Endothelial cell of umbilical vein (primary cell): ENCODE results near the gene SLCO3A1. TPM values are rescaled to one million over a fixed set of nuclear protein-coding genes. Genes with fewer than 3 reads are reported as not detected.

ENCODE experiments used
- BruUV-seq: library from RNA; stranded (reverse); fragments of 400-500 nt; replicated peaks from 2 replicates; lab custom pipeline; 2021; lab: Mats Ljungman, UMichigan
- CTCF ChIA-PET: fragments of 300-600, 350-600 bp; sonication (Branson Sonifier 250); formaldehyde crosslinking; loops from one replicate; lab custom pipeline; 2021; ENCODE audit warnings: antibody characterized with exemption, inconsistent platforms; lab: Charles Lee
- POLR2A ChIA-PET: fragments of 300-600, 350-600 bp; sonication (Branson Sonifier 250); formaldehyde crosslinking; loops from one replicate; lab custom pipeline; 2021; ENCODE audit warnings: antibody characterized with exemption, inconsistent platforms; lab: Charles Lee
- DNase-seq: peaks from one replicate; pipeline ENCODE4 v3.0.0-alpha.2; 2011; ENCODE audit warnings: low read depth, low spot score
- FAIRE-seq: peaks from 2 replicates; lab custom pipeline; 2011; peaks lifted over from hg19 to GRCh38; lab: Jason Lieb, UNC
- H2AFZ ChIP-seq: 2 replicates; pipeline ENCODE4 v1.6.0; 2012; ENCODE audit warnings: low read depth, low read length, control low read depth, inconsistent platforms
- H3K27ac ChIP-seq: 2 replicates; pipeline ENCODE4 v1.5.1; 2011; ENCODE audit warnings: low read depth, mild to moderate bottlenecking, control low read depth, low read length, moderate library complexity; ENCODE audit not compliant: insufficient read depth
- H3K27me3 ChIP-seq, 2 experiments: 2 replicates each; pipeline versions ENCODE4 v1.6.0 to v1.6.1; 2011; ENCODE audit warnings: low read length in 2 of 2, mixed read lengths in 1 of 2; ENCODE audit not compliant: control insufficient read depth in 2 of 2, insufficient read depth in 2 of 2
- H3K36me3 ChIP-seq, 2 experiments: 2 replicates in 1 of 2; 3 replicates in 1 of 2; pipeline ENCODE4 v1.5.1; 2011; ENCODE audit warnings: low read length in 2 of 2, mild to moderate bottlenecking in 1 of 2, moderate library complexity in 1 of 2; ENCODE audit not compliant: control insufficient read depth in 2 of 2, insufficient read depth in 2 of 2; ENCODE audit errors: extremely low read depth in 1 of 2
- H3K4me1 ChIP-seq: 3 replicates; pipeline ENCODE4 v1.5.1; 2011; ENCODE audit warnings: mild to moderate bottlenecking, low read length; ENCODE audit not compliant: control insufficient read depth, insufficient read depth; ENCODE audit errors: extremely low read depth
- H3K4me2 ChIP-seq: 2 replicates; pipeline ENCODE4 v1.6.1; 2011; ENCODE audit warnings: low read length, control low read depth, mixed read lengths; ENCODE audit not compliant: insufficient read depth
- H3K4me3 ChIP-seq, 3 experiments: fragments of 200-600 bp in 1 of 3; sonication (generic), shearing (Covaris generic) in 1 of 3; replicated peaks in 1 of 3; 2 replicates each; pipeline ENCODE4 v1.5.1; 2011 to 2016; ENCODE audit warnings: control low read depth in 3 of 3, low read length in 3 of 3, mild to moderate bottlenecking in 2 of 3, inconsistent platforms in 1 of 3, low read depth in 1 of 3, moderate library complexity in 1 of 3; ENCODE audit not compliant: insufficient read depth in 1 of 3
- H3K79me2 ChIP-seq: 2 replicates; pipeline ENCODE4 v1.6.0; 2012; ENCODE audit warnings: low read length, inconsistent platforms; ENCODE audit not compliant: control insufficient read depth, insufficient read depth
- H3K9ac ChIP-seq: replicated peaks from 2 replicates; pipeline ENCODE3; 2011; ENCODE audit warnings: low read length, control low read depth; ENCODE audit not compliant: insufficient read depth; ENCODE audit errors: extremely low read depth
- H3K9me1 ChIP-seq: replicated peaks from 3 replicates; pipeline ENCODE4 v1.6.0; 2011; ENCODE audit warnings: mild to moderate bottlenecking, low read length; ENCODE audit not compliant: control insufficient read depth, insufficient read depth; ENCODE audit errors: extremely low read depth
- H3K9me3 ChIP-seq: replicated peaks from 2 replicates; pipeline ENCODE4 v1.5.1; 2012; ENCODE audit warnings: low read length, inconsistent platforms; ENCODE audit not compliant: control insufficient read depth, insufficient read depth
- H4K20me1 ChIP-seq: replicated peaks from 2 replicates; pipeline ENCODE3; 2011; ENCODE audit warnings: mild to moderate bottlenecking, low read length; ENCODE audit not compliant: control insufficient read depth, insufficient read depth; ENCODE audit errors: extremely low read depth
- CTCF ChIP-seq, 2 donors: IDR thresholded peaks; 1 replicate in 1 of 2; 2 replicates in 1 of 2; pipeline ENCODE4 v1.5.1; 2011; ENCODE audit warnings: low read length in 2 of 2, mild to moderate bottlenecking in 2 of 2, moderate library complexity in 2 of 2, control low read depth in 1 of 2, inconsistent platforms in 1 of 2, low read depth in 1 of 2; ENCODE audit not compliant: insufficient read depth in 1 of 2; ENCODE audit errors: extremely low read depth in 1 of 2
- EZH2 ChIP-seq: IDR thresholded peaks from 2 replicates; pipeline ENCODE4 v1.6.1; 2012; ENCODE audit warnings: borderline replicate concordance, low read depth, mild to moderate bottlenecking, moderate library complexity, low read length, inconsistent platforms; ENCODE audit not compliant: severe bottlenecking
- FOS ChIP-seq: IDR thresholded peaks from 2 replicates; pipeline ENCODE4 v1.6.1; 2011; ENCODE audit warnings: mild to moderate bottlenecking, low read length, moderate library complexity, borderline replicate concordance; ENCODE audit not compliant: insufficient read depth
- GATA2 ChIP-seq: IDR thresholded peaks from 2 replicates; pipeline ENCODE4 v1.7.0; 2011; ENCODE audit warnings: low read depth, mild to moderate bottlenecking, moderate library complexity, mixed read lengths, low read length; ENCODE audit not compliant: insufficient read length, insufficient read depth
- JUN ChIP-seq: IDR thresholded peaks from 2 replicates; pipeline ENCODE4 v1.6.1; 2011; ENCODE audit warnings: borderline replicate concordance, low read depth; ENCODE audit not compliant: insufficient read length, insufficient read depth
- MAX ChIP-seq: IDR thresholded peaks from 2 replicates; pipeline ENCODE4 v1.6.1; 2011; ENCODE audit not compliant: insufficient read depth, insufficient read length
- MYC ChIP-seq: IDR thresholded peaks from one replicate; pipeline ENCODE4 v1.6.1; 2011; ENCODE audit warnings: mild to moderate bottlenecking, low read depth, low read length
- POLR2A ChIP-seq: IDR thresholded peaks from 2 replicates; pipeline ENCODE4 v1.6.1; 2012; ENCODE audit warnings: low read depth, mild to moderate bottlenecking, control low read depth, low read length
- POLR2AphosphoS5 ChIP-seq: IDR thresholded peaks from 2 replicates; pipeline ENCODE4 v1.6.1; 2012; ENCODE audit warnings: low read depth, mild to moderate bottlenecking, control low read depth, low read length, moderate library complexity; ENCODE audit not compliant: insufficient read depth
- dilution Hi-C: fragments of 300-500 bp; cut with MboI; formaldehyde crosslinking; loops from one replicate; pipeline ENCODE4 v1.15.0; 2019; ENCODE audit warnings: low sequenced_read_pairs; ENCODE audit not compliant: extremely low pct_ligation_motif_present
- intact Hi-C: fragments of 100-400 bp; cut with micrococcal nuclease; formaldehyde crosslinking; loops from one replicate; pipeline ENCODE4 v1.10.0; 2022
- polyA plus RNA-seq, 4 experiments: library from polyadenylated mRNA; depleted of rRNA in 3 of 4; stranded (reverse) in 3 of 4; unstranded in 1 of 4; fragments of >200 nt; gene quantifications; 2 replicates each; pipeline versions ENCODE4 v1.2.1 to v1.2.3, GENCODE V29; 2011 to 2012; ENCODE audit warnings: missing spikeins in 1 of 4
- total RNA-seq: library from RNA; stranded (reverse); gene quantifications from 2 replicates; pipeline ENCODE4 v1.2.3, GENCODE V29; 2021

SLCO3A1 gene
- total and polyA plus RNA-seq, 2 donors (not counting 3 experiments of a cell fraction or from before 2014, with no cell fraction given) = 0.88 to 0.92 TPM

GRCh38 chr15:92049290-92049989 lies 195.9 kb downstream of the SLCO3A1 start:
- dilution Hi-C loops = no loop called here
- H3K27me3 ChIP-seq = no peaks in the 10 kb centered on the region
- H3K36me3 ChIP-seq = no peaks in the 10 kb centered on the region
- FAIRE-seq = no peak
- H3K4me2 ChIP-seq = no peak overlapping the region
- H3K9me1 ChIP-seq = no peaks in the 10 kb centered on the region
- TF ChIP-seq GATA2 = no peak
- no peak for TF ChIP-seq JUN
- no peak for TF ChIP-seq MAX
- TF ChIP-seq MYC = no peak
- TF ChIP-seq EZH2 = no peak
- TF ChIP-seq CTCF (IDR thresholded peaks at IDR 0.05; ENCODE audit: extremely low read depth in 1 of 2, insufficient read depth in 1 of 2, low read depth in 1 of 2, low read length in 2 of 2) = no peak
- no peak for TF ChIP-seq POLR2AphosphoS5
- TF ChIP-seq POLR2A = no peak
- TF ChIP-seq FOS = no peak
- H2AFZ ChIP-seq = no peak overlapping the region
- no peak for DNase-seq
- intact Hi-C loops = no loop called here
- H3K9ac ChIP-seq = no peak overlapping the region
- BruUV-seq = no TSS peak
- H3K4me1 ChIP-seq = no peaks in the 10 kb centered on the region
- no peaks in the 10 kb centered on the region for H4K20me1 ChIP-seq
- H3K79me2 ChIP-seq = no peaks in the 10 kb centered on the region
- H3K9me3 ChIP-seq = no peaks in the 10 kb centered on the region
- H3K27ac ChIP-seq = no peak overlapping the region
- CTCF ChIA-PET = no interaction called here
- POLR2A ChIA-PET = no interaction called here
- H3K4me3 ChIP-seq = no peak overlapping the region
